ENCODE data around the gene CNTN4.
"Not testable (repeated sequence)": the region's sequence is repeated elsewhere in the genome, so short reads cannot be mapped to it uniquely, and the experiment has no call there.

The CNTN4 gene

GRCh38 chr3:2792432-2792831, 693.8 kb downstream of the CNTN4 start:
- no peak for DNase-seq

GRCh38 chr3:2793987-2794386, 695.3 kb downstream of the CNTN4 start:
- no peak for ATAC-seq
- no peak for DNase-seq

More at GRCh38 chr3:2792432-2792831, 693.8 kb downstream of the CNTN4 start:
- ATAC-seq: no peak

- DNase-seq: no peak
- ATAC-seq: no peak
Measured at GRCh38 chr3:2802429-2802828, 703.8 kb downstream of the CNTN4 start.

- ATAC-seq: no peak
- no peak for DNase-seq
Measured at GRCh38 chr3:2807514-2807913, 708.8 kb downstream of the CNTN4 start.

GRCh38 chr3:2810723-2811122, 712.1 kb downstream of the CNTN4 start:
- ATAC-seq (no peak), DNase-seq (no peak)

- DNase-seq (no peak), ATAC-seq (no peak)
Measured at GRCh38 chr3:2819571-2819970, 720.9 kb downstream of the CNTN4 start.

GRCh38 chr3:2820982-2821381, 722.3 kb downstream of the CNTN4 start:
- DNase-seq, ATAC-seq: not testable (repeated sequence)

GRCh38 chr3:2822611-2823010, 723.9 kb downstream of the CNTN4 start:
- ATAC-seq: no peak
- DNase-seq: no peak

- DNase-seq (no peak), ATAC-seq (no peak)
Measured at GRCh38 chr3:2823031-2823430, 724.4 kb downstream of the CNTN4 start.

- no peak for DNase-seq
- no peak for ATAC-seq
Measured at GRCh38 chr3:2823437-2824211, 725.0 kb downstream of the CNTN4 start.

GRCh38 chr3:2826036-2826435, 727.4 kb downstream of the CNTN4 start:
- ATAC-seq (no peak), DNase-seq (no peak)

GRCh38 chr3:2826453-2826852, 727.8 kb downstream of the CNTN4 start:
- ATAC-seq: no peak

GRCh38 chr3:2837239-2837638, 738.6 kb downstream of the CNTN4 start:
- ATAC-seq: no peak
- DNase-seq: no peak

More at GRCh38 chr3:2826453-2826852, 727.8 kb downstream of the CNTN4 start:
- no peak for DNase-seq

- ATAC-seq (no peak), DNase-seq (no peak)
Measured at GRCh38 chr3:2837910-2838309, 739.2 kb downstream of the CNTN4 start.

- DNase-seq (no peak), ATAC-seq (no peak)
Measured at GRCh38 chr3:2838546-2839157, 740.0 kb downstream of the CNTN4 start.

GRCh38 chr3:2839876-2840275, 741.2 kb downstream of the CNTN4 start:
- no peak for ATAC-seq
- DNase-seq: no peak

GRCh38 chr3:2847062-2847841, 748.6 kb downstream of the CNTN4 start:
- DNase-seq (no peak), ATAC-seq (no peak)

GRCh38 chr3:2849092-2849491, 750.4 kb downstream of the CNTN4 start:
- ATAC-seq (no peak), DNase-seq (no peak)

GRCh38 chr3:2850701-2851100, 752.0 kb downstream of the CNTN4 start:
- no peak for ATAC-seq
- no peak for DNase-seq

- DNase-seq (no peak), ATAC-seq (no peak)
Measured at GRCh38 chr3:2851361-2851760, 752.7 kb downstream of the CNTN4 start.

- ATAC-seq (no peak), DNase-seq (no peak)
Measured at GRCh38 chr3:2851835-2852234, 753.2 kb downstream of the CNTN4 start.

- ATAC-seq: no peak
Measured at GRCh38 chr3:2853651-2854050, 755.0 kb downstream of the CNTN4 start.

More at GRCh38 chr3:2853651-2854050, 755.0 kb downstream of the CNTN4 start:
- no peak for DNase-seq

All from stimulated activated naive CD8-positive, alpha-beta T cell treated with anti-CD3 and anti-CD28 coated beads, Interleukin-15, Interleukin-2, amounts not matched to agents 100 U/mL and 50 U/mL, for 24 hours (primary cell).